HL-60/S4 treated with phorbol 12-myristate 13-acetate at 8.2 ng/mL for 4 days and 3 days (cell line): Measurements from ENCODE around the gene CYB5R3.

Source experiments
- in situ Hi-C: fragments of 300-500 bp; cut with MboI; formaldehyde crosslinking; loops from 2 replicates; pipeline ENCODE4 v1.15.0; 2022; ENCODE audit warnings: low sequenced_read_pairs

Gene CYB5R3

DNA sequence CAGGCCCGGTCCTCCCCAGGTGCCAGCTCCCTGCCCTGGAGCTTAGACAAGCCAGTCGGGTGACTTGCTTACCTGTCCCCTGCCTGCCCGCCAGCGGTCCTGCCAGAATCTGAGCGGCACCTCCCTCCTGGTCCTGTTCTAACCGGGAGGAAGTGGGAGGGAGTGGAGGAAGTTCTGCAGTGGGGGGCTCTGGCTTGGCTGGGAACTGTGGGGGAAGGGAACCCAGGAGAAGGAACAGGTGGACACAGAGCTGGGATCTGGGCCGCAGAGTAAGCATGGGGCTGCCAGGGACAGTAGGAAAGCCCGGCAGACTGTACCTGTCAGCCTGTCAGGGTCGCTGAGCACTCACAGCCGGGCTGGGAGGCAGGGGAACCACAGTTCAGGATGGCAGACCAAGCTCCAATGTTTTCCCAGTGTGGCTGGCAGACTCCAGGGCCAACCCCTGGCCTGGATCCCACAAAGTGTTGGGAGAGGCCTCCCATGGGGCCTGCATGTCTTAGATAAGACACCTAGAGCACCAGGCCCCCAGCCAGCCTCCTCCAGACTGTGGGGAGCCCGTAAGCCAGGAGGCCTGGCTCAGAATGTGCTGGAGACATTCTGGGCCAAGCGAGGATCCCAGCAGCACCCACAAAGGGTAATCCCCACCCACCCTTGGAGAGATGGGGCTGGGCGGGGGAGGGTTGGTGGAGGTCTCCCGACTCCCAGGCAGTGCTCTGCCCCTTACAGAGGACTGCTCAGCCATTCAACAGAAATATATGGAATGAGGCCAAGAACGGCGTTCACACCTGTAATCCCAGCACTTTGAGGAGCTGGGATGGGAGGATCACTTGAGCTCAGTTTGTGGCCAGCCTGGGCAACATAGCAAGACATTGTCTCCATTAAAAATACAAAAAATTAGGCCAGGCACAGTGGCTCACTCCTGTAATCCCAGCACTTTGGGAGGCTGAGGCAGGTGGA lies 2.3 kb downstream of the CYB5R3 start:
- in situ Hi-C loops = no loop called here

DNA sequence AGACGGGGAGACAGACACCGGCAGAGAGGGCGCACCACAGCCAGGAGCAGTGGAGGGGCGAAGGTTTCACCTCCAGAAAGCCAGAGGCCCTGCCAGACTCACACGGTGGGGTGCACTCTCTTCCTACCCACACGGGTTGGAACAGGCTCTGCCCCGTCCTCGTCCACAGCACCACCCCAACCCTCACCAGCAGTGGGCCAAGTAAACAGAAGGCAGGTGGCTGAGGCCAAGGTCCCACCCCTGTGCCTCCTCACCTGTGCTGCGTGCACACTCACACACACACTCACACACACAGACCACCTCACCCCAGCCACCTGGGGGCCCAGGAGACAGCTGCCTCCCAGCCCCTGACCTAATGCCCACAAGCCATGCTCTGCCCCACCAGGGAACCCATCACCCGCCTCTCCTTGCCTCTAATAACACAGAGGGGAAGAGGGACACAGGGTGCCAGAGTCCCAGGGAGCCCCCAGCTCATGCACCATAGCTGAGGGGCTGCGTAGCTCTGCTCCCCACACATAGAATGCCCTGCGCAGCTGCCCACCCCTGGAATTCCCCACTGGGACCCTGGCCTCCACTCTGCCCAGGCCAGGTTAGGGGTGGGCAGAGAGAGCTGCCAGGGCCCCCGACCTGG lies 3.1 kb downstream of the CYB5R3 start:
- in situ Hi-C loops = no loop called here

DNA sequence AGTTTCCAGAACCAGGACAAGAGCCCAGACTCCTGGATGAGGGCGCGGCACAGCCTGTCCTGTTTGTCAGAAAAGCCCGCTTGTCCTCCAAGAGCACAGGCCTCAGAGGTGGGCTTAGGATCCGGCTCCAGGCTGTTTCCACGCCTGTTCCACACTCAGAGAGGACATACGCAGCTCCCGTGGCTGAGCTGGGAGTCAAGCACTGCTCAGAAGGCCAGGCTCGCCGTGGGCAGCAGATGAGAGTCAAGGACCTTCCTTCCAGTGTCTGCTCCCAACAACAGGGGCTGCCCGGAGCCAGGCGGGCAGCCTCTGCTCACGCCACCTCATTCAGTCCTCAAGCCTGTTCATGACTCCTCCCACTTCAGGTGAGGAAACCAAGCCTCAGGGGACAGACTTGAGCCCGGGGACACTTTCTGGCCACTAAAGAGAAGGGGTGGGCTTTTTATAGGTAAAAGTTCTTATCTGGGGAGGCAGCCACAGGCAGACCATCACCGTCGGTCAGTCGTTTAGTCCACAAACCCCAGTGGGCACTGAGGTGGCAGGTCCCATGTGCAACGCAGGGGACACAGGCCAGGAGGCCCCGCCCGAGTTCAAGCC lies 3.8 kb downstream of the CYB5R3 start:
- in situ Hi-C loops = no loop called here

DNA sequence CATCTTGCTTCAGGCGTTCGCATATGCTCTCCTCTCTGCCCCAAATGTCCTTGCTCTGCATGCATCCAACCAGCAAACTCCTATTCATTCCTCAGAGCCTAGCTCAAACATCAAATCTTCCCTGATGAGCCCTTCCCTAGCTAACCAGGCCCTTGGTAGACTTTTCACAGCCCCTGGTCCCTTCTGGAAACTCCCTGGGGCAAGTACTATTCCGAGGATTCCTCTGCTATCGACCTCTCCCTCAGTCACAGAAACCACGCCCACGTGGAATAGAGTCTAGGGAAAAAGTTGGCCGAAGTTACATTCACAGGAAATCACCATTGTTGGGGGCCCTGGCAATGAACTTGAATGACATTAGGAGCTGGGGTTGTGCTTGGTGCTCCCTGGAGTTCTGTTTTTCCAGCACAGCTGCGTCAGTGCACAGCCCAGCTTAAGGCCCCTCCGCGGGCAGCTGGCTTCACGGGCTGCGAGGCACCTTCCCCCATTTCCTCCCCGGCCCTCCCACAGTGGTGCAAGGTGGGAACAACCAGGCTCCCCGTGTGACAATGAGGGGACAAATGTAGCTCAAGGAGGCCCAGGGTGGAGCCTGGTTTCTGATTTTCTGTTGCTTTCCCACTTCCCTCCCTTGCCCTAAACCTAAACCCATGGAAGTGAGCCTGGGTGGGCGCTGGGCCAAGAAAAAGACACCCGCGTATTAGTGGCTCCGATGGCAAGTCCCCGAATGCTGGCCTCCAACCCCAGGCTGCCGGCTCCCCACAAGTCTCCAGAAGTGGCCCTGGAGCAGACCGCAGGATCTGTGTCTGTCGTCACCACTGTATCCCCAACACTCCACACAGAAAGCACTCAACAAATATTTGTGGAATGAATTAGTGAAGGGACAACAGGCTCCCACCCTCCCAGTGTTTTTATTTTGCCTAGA lies 4.5 kb downstream of the CYB5R3 start:
- in situ Hi-C loops = no loop called here

DNA sequence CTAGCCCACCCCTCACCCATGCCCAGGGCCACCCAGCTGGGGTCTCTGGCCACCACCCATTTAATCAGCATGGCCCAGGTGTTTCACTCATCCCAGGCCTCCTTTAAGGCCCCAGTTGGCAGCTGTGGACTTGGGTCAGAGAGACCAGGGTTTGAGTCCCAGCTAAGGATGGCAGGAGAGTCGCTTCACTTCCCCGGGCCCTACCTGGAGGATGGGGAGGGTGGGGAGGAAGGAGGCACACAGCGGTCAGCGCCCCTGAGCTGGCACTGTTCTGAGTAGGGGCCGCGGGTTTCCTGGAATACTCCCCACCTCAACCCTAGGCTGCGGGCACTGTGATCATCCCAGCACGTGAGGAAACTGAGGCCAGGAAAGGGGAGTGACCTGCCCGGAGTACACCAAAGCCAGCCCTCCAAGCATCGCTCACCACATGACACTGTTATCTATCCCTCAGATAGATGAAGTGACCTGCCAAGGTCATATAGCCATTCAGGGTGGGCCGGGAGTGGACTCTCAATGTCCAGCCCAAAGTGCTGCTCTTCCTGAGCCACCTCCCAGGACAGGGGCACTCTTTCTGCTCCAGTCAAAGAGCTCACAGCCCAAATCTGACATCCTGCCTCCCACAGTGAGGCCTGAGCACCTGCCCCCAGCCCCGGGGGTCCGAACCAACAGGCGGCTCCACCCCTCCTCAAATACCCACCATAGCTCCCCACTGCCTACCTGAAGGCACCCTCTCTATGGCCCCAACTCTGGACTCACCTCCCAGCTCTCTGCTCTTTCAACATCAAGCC lies 5.4 kb downstream of the CYB5R3 start:
- in situ Hi-C loops = no loop called here

DNA sequence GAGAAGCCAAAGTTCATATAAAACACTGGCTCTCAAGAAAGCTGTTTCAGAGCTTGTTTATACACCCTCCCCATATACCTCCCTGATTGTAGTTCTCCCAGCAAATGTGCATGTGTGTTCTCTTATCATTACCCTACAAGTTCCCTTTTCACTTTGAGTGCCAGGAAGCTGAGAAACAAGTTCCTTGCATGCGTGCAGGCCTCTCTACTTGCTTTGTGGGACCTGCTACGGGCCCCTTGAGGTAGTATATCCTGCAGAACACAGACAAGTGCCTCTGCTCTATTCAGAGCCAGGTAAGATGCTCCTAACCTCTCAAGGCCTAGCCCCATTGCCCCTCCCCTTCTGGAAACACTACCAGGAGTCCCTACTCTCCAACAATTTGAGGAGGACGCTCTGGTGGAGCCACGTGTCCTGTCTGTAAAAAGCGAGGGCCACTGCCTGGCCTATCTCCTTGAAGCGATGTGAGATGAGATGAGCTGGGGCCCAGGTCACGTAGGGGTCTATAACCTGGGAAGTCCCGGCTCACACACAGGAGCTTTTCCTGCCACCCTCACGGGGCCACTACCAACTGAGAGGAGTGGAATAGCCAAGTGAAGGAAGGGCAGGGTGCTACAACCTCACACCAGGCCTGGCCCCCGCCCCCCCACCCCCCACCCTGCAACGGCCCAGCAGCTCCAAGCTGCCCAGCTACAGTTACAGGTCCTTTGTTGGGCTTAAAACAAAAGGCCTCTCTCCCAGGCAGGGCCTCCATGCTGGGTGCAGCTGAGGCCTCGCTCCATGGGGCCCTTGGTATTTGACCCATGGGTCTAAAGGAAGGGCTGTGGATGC lies 6.2 kb downstream of the CYB5R3 start:
- in situ Hi-C loops = no loop called here

DNA sequence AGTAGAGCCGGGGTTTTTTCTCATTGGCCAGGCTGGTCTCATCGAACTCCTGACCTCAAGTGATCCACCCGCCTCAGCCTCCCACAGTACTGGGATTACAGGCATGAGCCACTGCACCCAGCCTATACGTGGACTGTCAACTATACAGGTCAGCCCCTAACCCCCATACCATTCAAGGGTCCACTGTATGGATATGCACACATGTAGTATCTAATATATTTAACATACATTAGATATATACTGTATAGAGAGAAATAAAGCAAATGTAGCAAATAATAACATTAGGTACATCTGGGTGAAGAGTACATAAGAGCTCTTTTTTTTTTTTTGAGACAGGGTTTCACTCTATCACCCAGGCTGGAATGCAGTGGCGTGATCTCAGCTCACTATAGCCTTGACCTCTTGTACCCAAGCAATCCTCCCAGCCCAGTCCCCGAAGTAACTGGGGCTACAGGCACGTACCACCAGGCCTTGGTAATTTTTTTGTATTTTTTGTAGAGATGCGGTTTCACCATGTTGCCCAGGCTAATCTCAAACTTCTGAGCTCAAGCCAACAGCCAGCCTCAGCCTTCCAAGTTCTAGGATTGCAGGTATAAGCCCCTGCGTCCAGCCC lies 7.3 kb downstream of the CYB5R3 start:
- in situ Hi-C loops = no loop called here

DNA sequence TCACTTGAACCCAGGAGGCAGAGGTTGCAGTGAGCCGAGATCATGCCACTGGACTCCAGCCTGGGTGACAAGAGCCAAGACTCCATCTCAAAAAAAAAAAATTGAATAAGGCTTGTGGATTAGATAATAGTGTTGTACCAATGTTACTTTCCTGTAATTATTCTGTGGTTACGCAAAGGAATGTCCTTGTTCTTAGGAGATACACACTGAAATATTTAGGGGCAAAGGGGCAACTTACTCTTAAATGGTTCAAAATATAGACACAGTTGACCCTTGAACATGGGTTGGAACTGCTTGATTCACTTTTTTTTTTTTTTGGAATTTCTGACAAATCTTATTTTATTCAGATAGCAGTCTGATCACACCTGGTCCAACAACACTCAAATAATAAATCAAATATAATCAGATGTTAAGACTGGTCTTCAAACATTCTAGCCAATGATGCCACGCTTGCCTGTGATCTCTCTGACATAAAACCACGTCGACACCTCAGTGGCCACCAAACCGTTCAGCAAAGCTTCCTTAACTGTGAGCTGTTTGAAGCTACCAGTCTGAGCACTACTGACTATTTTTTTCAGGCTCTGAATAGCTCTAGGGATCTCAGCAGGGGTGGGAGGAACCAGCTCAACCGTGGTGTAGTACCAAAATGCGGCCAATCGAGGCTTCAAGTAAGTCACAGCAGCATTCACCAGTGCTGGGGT lies 9.5 kb downstream of the CYB5R3 start:
- in situ Hi-C loops = no loop called here

DNA sequence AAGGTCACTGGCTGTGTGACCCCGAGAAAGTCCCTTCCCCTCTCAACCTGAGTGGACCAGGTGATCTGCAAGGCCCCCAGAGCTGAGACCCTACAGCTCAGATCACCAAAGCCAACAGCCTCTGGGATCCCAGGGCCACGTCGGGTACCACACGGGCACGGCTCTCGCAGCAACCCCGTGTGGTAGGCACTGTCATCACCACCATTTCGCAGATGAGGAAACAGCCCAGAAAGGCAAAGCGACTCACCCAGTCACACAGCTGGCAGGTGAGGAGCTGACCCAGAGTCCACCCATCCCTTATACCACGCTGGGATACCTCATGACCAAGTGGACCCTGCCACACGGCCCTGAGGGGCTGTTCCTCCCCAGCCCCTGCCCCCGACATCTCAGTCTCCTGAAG lies 11.6 kb downstream of the CYB5R3 start:
- in situ Hi-C loops = no loop called here

DNA sequence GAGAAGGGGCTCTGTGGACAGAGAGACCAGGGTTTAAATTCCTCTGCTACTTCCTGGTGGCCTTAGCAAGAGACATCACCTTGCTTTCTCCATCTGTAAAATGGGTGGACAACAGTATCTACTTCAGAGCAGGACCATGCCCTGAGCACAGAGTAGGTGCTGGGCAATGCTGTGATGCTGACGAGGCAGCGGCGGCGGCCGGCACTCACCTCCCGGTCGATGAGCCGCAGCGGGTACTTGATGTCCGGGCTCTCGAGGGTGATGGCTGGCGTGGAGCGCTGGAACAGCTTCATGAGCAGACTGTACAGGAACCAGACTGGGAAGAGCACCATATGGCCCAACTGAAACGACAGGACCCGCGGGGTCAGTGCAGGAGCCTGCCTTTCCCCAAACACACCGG lies 12.7 kb downstream of the CYB5R3 start:
- in situ Hi-C loops = no loop called here

DNA sequence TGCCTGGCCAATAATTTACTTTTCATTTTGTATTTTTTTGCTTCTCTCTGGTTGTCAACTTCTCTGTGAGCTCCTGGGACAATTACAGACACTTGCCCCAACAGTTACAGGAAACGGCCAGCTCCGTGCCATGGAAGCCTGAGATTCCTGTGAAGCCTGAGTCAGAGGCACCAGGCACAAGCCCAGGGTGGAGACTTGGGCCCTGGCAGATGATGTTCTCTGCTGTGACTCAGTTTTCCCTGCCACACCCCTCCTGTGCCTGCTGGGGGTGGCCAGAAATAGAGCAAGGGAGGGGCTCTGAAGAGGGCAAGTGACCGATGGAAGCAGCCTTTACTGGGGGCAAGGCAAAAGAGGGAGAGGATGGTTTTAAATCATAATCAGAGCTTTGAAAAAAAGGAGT lies 13.7 kb downstream of the CYB5R3 start:
- in situ Hi-C loops = no loop called here

DNA sequence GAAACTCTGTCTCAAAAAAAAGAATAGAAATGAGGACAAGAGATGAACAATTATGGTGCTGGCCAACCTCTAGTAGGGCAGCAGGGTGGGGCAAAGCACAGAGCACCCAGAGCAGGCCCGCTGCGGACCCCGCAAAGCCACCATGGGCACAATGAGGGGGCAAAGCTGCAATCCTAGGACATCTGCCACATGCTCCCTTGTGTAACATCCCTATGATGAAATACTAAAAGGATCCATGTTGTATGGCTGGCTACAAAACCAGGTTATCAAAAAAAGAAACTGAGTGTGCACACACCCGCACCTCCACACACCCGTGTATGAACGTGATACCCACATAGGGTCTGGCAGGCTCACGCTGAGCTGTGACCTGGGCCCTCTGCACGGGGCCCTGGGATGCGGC lies 16.2 kb downstream of the CYB5R3 start:
- in situ Hi-C loops = no loop called here

DNA sequence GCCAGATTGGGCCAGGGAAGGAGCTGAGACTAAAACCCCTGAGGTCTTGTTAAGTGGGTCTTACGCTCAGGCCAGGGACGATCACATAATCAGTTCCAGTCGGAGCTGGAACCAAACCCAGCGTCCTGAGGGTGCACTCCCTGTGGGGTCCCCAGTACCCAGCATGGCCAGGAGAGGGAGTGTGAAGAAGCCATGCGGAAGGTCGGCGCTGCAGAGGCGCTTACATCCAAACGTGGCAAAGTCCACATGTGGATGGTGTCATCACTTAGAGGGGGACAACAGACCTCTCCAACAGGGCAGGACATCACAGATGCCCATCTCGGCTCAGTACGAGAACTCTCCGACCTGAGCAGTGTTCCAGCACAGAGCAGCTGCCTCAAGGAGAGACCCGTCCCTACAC lies 17.1 kb downstream of the CYB5R3 start:
- in situ Hi-C loops = no loop called here

DNA sequence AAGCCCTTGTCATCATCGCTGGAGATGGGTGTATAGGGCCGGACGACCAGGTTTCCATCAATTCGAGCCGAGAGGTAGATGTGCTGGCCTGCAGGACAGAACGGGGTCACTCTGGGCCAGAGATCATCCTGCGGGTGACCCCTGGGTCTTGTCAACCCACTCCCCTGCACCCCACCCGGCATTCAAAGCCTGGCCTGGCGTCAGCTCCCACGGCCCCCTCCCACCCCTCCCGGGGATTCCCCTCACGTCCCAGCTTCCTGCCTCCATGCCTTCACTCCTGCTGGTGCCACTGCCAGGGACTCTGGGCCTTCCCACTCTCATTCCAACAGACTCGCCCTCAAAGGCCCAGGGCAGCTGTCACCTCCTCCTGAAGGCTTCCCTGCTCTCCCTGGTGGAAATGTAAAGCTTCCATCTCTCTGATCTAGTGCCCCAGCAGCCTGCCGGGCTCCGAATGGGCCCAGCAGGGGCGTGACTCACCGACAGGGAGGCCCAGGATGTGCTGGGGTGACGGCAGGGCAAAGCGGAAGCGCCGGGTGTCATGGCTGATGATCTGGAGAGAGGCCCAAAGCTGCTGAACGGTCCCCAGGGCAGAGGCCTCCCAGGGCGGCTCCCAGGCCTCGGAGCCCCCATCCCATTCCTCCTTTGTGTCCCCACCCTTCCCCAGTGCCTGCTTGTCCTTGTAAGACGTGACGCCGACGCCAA lies 18.1 kb downstream of the CYB5R3 start:
- in situ Hi-C loops = no loop called here

DNA sequence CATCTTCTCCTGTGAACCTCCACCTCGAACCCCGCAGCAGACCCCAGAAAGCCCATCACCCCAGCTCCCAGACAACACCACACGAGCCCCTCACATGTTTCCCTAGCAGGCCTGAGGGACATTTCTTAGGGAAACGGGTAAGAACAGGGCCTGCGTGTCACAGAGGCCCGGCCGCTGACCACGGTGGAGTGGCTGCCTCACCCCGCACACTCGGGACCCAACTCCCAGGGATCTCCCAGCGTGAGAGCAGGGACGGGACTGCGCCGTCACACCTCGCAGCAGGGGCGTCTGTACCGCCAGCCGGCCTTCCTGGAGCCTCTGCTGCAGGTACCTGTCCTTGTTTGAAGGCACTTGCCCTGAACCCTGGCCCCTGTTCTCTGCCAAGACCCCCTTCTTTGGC lies 19.0 kb downstream of the CYB5R3 start:
- in situ Hi-C loops = no loop called here

DNA sequence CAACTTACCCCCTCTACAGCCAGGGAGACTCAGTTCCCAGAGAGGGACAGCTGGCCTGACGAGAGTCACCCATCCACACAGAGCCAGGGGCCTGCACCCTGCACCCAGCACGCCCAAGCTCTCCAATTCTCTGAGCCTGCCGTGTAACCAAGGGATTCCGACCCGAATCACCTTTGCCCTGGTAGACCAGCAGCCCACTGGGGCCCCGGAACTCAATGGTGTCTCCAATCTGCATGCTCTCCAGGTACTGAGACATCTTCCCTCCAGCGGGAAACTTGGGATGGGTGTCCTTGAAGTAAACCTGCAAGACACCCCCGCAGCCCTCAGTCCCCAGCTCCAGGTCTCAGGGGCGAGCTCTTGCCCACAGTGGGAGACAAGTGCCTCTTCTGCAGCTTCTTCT lies 21.2 kb downstream of the CYB5R3 start:
- in situ Hi-C loops = no loop called here

DNA sequence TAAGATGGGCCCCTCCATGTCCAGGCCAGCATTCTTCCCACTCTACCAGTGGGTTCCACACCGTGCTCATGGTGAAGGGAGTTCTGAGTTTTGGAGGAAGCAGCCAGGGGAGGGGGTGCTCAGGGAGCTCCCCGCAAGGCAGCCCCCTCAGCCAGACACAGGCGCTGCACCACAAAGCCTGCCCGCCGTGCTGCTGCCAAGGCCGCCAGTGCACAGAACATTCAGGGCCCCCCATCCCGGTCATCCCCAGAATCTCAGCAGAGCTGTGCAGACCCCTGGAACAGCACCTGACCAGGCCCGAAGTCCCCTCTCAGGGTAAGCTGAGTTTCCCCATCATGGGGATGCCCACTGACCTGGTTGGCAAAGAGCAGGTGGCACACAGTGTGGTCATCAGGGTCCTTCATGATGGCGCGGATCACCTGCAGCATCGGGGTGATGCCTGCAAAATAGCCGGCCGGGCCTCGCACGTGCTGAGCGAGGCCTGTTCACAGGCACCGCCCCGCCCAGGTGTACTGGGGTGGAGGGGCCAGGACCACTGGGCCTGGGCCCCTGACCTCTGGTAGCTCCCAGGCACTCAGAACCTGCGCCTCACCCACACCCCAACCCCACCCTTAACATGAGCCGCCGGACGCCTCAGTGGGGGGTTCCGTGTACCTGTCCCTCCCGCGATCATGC lies 22.1 kb downstream of the CYB5R3 start:
- in situ Hi-C loops = no loop called here
